ENCODE results near the gene DCUN1D2.
A peak's percentile ranks its signal among the peaks of the same experiment; 100 is the strongest.
"Not testable (repeated sequence)": the region's sequence is repeated elsewhere in the genome, so short reads cannot be mapped to it uniquely, and the experiment has no call there.

DCUN1D2 gene

GRCh38 chr13:113460599-113460998, 29.9 kb downstream of the DCUN1D2 start:
- DNase-seq, result no peak

GRCh38 chr13:113460064-113460555, 30.4 kb downstream of the DCUN1D2 start:
- DNase-seq, result no peak

GRCh38 chr13:113458253-113459065, 32.1 kb downstream of the DCUN1D2 start:
- no peak for DNase-seq

GRCh38 chr13:113457510-113457909, 33.0 kb downstream of the DCUN1D2 start:
- DNase-seq, result no peak

GRCh38 chr13:113456116-113456702, 34.3 kb downstream of the DCUN1D2 start:
- no peak for DNase-seq

GRCh38 chr13:113455384-113455783, 35.1 kb downstream of the DCUN1D2 start:
- DNase-seq, result no peak

GRCh38 chr13:113454936-113455335, 35.6 kb downstream of the DCUN1D2 start:
- DNase-seq, result no peak

- no peak for DNase-seq
Observed at GRCh38 chr13:113452942-113453901, 37.3 kb downstream of the DCUN1D2 start, which contains the start of gene ADPRHL1. Gene ADPRHL1 (minus strand): TSS chr13:113453488. CDS start chr13:113453437, 51 bp downstream.

GRCh38 chr13:113452466-113452865, 38.0 kb downstream of the DCUN1D2 start:
- DNase-seq, result no peak

- no peak for DNase-seq
Observed at GRCh38 chr13:113451951-113452421, 38.5 kb downstream of the DCUN1D2 start.

GRCh38 chr13:113450861-113451620, 39.5 kb downstream of the DCUN1D2 start:
- not testable (repeated sequence) for DNase-seq

GRCh38 chr13:113450348-113450744, 40.2 kb downstream of the DCUN1D2 start:
- DNase-seq, result not testable (repeated sequence)

GRCh38 chr13:113449693-113450347, 40.7 kb downstream of the DCUN1D2 start:
- DNase-seq, result no peak

- peak; percentile 18 for DNase-seq
Observed at GRCh38 chr13:113448885-113449692, 41.4 kb downstream of the DCUN1D2 start.

- no peak for DNase-seq
Observed at GRCh38 chr13:113448545-113448884, 42.0 kb downstream of the DCUN1D2 start.

- DNase-seq, result no peak
Observed at GRCh38 chr13:113447596-113447995, 42.9 kb downstream of the DCUN1D2 start.

- DNase-seq, result no peak
Observed at GRCh38 chr13:113446488-113446854, 44.0 kb downstream of the DCUN1D2 start.

- DNase-seq, result no peak
Observed at GRCh38 chr13:113445791-113446487, 44.6 kb downstream of the DCUN1D2 start.

GRCh38 chr13:113443991-113444390, 46.5 kb downstream of the DCUN1D2 start:
- DNase-seq, result no peak

GRCh38 chr13:113442985-113443362, 47.5 kb downstream of the DCUN1D2 start:
- DNase-seq, result no peak
